ENCODE data around the gene SH3GL2.

SH3GL2 gene

GRCh38 chr9:17628624-17629023 is 49.8 kb downstream of the SH3GL2 start:
- ATAC-seq = no peak
- no peak for TF ChIP-seq ZFP30 (CRISPR knock-in tag; IDR thresholded peaks at IDR 0.05)
- TF ChIP-seq POU6F1 (CRISPR knock-in tag; IDR thresholded peaks at IDR 0.05; ENCODE audit: borderline replicate concordance, low read depth) = no peak
- no peak for TF ChIP-seq TOX (CRISPR knock-in tag; IDR thresholded peaks at IDR 0.05; ENCODE audit: borderline replicate concordance)

- ATAC-seq = no peak
These were observed 51.7 kb downstream of the SH3GL2 start for GRCh38 chr9:17630531-17630949.

More at GRCh38 chr9:17630531-17630949, 51.7 kb downstream of the SH3GL2 start:
- TF ChIP-seq PATZ1 (CRISPR knock-in tag; IDR thresholded peaks at IDR 0.05; ENCODE audit: borderline replicate concordance) = no peak
- no peak for TF ChIP-seq PPARA (CRISPR knock-in tag; IDR thresholded peaks at IDR 0.05; ENCODE audit: borderline replicate concordance)
- TF ChIP-seq ISL1 (CRISPR knock-in tag; IDR thresholded peaks at IDR 0.05) = no peak
- TF ChIP-seq GLIS3 (CRISPR knock-in tag; IDR thresholded peaks at IDR 0.05) = no peak
- TF ChIP-seq ARNTL (CRISPR knock-in tag; IDR thresholded peaks at IDR 0.05; ENCODE audit: borderline replicate concordance, low read depth) = no peak
- TF ChIP-seq RARB (CRISPR knock-in tag; IDR thresholded peaks at IDR 0.05) = no peak
- no peak for TF ChIP-seq OSR1 (CRISPR knock-in tag; IDR thresholded peaks at IDR 0.05)
- TF ChIP-seq CSRNP3 (CRISPR knock-in tag; IDR thresholded peaks at IDR 0.05) = no peak
- TF ChIP-seq BACH2 (CRISPR knock-in tag; IDR thresholded peaks at IDR 0.05; ENCODE audit: borderline replicate concordance) = no peak
- TF ChIP-seq ZNF70 (CRISPR knock-in tag; IDR thresholded peaks at IDR 0.05) = no peak
- TF ChIP-seq TSHZ2 (CRISPR knock-in tag; IDR thresholded peaks at IDR 0.05) = no peak
- TF ChIP-seq POU6F1 (CRISPR knock-in tag; IDR thresholded peaks at IDR 0.05; ENCODE audit: borderline replicate concordance, low read depth) = no peak
- TF ChIP-seq TOX (CRISPR knock-in tag; IDR thresholded peaks at IDR 0.05; ENCODE audit: borderline replicate concordance) = no peak
- TF ChIP-seq ZNF565 (CRISPR knock-in tag; conservative IDR thresholded peaks at IDR 0.05; ENCODE audit: low read depth) = no peak
- TF ChIP-seq CREB5 (CRISPR knock-in tag; IDR thresholded peaks at IDR 0.05; ENCODE audit: low read depth) = no peak
- no peak for TF ChIP-seq TCF4 (CRISPR knock-in tag; IDR thresholded peaks at IDR 0.05; ENCODE audit: borderline replicate concordance)
